HG03064 (cell line): Measurements from ENCODE around the gene PLAGL1.
"Not testable (repeated sequence)": the region's sequence is repeated elsewhere in the genome, so short reads cannot be mapped to it uniquely, and the experiment has no call there.

Experiments used
- ATAC-seq: cut with Tn5 transposase; IDR thresholded peaks from one replicate; pipeline ENCODE4 v1.9.1; 2021; ENCODE audit warnings: low read depth; ENCODE audit not compliant: unreplicated experiment

PLAGL1 gene

GRCh38 chr6:144009628-144010027 lies 1.6 kb upstream of the PLAGL1 start:
- ATAC-seq = not testable (repeated sequence)

- ATAC-seq = no peak
Observed at GRCh38 chr6:144008846-144009245, 787 bp upstream of the PLAGL1 start.

- ATAC-seq = no peak
Observed at GRCh38 chr6:144007478-144008119, 460 bp downstream of the PLAGL1 start.

- no peak for ATAC-seq
Observed at GRCh38 chr6:144006736-144007477, 1.2 kb downstream of the PLAGL1 start.

- no peak for ATAC-seq
Observed at GRCh38 chr6:143999406-143999805, 8.7 kb downstream of the PLAGL1 start.

- ATAC-seq = no peak
Observed at GRCh38 chr6:143998686-143999085, 9.4 kb downstream of the PLAGL1 start.

- no peak for ATAC-seq
Observed at GRCh38 chr6:143993965-143994646, 14.0 kb downstream of the PLAGL1 start.

DNA sequence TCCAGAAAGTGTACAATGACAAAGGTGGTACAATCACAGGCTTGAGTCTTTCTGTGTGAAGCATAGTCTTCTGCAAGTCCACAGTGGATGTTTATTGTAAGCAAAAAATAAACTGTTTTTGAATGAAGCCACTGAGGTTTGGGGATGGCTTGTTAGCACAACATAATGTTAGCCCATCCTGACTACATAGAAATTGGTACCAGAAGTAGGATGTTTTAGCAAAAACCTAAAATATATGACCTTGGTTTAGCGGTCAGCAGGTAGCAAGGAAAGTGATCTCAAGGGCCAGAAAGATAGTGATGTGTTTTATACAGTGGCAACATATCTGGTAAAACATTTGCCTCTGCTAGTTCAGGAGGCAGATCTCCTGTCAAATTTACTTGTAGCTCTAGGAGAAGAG lies 15.8 kb downstream of the PLAGL1 start:
- no peak for ATAC-seq

DNA sequence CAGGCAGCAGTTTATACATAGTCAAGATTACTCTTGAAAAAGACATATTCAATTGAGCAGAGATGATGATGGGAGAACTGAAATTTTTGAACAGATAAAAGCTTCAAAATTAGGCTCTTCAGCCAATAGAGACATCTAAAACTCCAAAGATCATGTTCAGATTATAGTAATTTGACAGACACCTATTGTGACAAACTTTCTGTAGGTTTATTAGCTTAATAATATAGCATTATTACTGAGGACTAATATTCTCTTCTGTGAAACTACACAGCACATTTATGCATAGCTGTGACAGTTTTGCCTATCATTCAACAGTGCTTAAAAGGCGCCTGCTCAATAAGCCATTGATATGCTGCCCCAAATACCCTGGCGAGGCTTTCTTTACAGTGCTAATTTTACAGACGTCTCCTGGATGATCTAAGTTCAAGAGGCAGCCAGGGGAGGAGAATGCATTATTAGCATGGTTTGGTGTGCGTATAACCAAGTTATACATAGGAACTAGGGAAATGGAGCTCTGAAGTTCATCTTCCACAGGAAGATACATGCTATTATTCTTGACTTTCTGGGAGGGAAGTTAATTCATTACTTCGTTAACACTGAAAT lies 21.5 kb downstream of the PLAGL1 start:
- no peak for ATAC-seq

GRCh38 chr6:143984666-143985065 lies 23.4 kb downstream of the PLAGL1 start:
- no peak for ATAC-seq

DNA sequence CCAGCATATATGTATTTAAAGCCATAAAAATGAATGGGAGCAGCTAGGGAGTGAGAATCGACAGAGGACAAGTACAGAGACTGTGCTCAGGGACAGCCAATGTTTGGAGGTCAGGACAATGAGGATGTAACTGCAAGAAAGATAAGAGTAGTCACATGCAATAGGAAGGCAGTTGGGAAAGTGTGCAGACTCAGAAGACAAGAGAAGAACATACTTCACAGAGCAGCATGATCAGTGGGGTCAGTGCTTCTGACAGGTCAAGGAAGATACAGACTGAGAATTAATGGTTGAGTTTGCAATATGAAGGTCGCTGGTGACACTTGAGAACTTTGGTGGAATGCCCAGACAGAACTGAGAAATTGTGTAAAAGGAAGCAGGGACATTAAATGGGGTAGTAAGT lies 25.1 kb downstream of the PLAGL1 start:
- ATAC-seq = no peak

- ATAC-seq = no peak
Observed at GRCh38 chr6:143980921-143981320, 27.1 kb downstream of the PLAGL1 start.

- ATAC-seq = no peak
Observed at GRCh38 chr6:143976806-143977349, 31.2 kb downstream of the PLAGL1 start.

DNA sequence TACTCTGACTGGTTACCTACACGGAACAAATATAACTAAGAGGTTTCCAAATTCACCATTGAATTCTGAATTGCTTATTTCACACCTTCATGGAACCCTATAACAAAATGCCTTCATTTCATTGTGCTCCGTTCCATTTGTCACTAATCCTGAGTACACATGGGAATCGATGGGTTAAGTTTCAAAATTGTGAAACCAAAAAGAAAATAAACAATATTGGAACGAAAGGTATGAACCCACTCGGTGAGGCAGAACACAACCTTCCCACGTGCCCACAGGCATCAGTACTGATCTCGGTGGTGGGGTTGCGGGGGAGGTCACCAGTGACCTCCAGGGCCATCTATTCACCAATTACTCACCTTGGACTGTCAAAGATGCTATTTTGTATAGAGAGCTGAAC lies 34.0 kb downstream of the PLAGL1 start:
- ATAC-seq = no peak

- ATAC-seq = no peak
Observed at GRCh38 chr6:143973097-143973966, 34.7 kb downstream of the PLAGL1 start.

GRCh38 chr6:143971482-143972205 lies 36.4 kb downstream of the PLAGL1 start:
- ATAC-seq = no peak

- no peak for ATAC-seq
Observed at GRCh38 chr6:143970456-143971218, 37.4 kb downstream of the PLAGL1 start.

GRCh38 chr6:143969077-143969476 lies 39.0 kb downstream of the PLAGL1 start:
- no peak for ATAC-seq
